Measurements from ENCODE around the gene PKD1.

- TF ChIP-seq TAF1 (IDR thresholded peaks at IDR 0.05; ENCODE audit: borderline replicate concordance, low read depth, low read length) (no peak), POLR2A (IDR thresholded peaks at IDR 0.05; ENCODE audit: low read depth, low read length) (no peak), POLR2AphosphoS5 (IDR thresholded peaks at IDR 0.05; ENCODE audit: low read depth, low read length) (no peak)
These were observed 57.0 kb downstream of the PKD1 start for GRCh38 chr16:2078691-2079090.

Data from GM12892 (cell line).